HUDEP-2 (cell line): ENCODE results near the gene ADTRP.

Experiments used
- DNase-seq, 76 experiments: peaks; one replicate each; lab custom pipeline; 2025; ENCODE audit not compliant: unreplicated experiment in 76 of 76; lab: John Stamatoyannopoulos, UW

Gene ADTRP

DNA sequence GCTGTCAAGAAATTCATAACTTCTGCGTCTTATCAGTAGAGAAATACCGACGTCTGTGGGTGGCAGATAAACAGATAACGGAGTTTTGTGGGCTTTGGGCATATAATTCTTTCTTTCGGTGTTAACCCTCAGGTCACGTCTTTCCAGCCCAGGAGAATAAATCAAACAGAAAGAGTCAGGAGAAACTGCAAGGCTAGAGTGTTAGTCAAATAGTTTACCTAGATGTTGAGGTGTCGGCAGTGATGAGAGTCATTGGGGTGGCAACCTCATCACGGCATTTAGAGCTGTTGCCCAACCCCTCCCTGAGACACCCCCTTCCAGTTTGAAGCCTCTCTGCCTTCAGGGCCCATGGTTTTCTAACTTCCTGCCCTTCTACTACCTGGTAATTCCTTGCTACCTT, 49.5 kb downstream of the ADTRP start:
- DNase-seq, result peak in 4 of 76 experiments; percentile 2 to 17 (median 12)

DNA sequence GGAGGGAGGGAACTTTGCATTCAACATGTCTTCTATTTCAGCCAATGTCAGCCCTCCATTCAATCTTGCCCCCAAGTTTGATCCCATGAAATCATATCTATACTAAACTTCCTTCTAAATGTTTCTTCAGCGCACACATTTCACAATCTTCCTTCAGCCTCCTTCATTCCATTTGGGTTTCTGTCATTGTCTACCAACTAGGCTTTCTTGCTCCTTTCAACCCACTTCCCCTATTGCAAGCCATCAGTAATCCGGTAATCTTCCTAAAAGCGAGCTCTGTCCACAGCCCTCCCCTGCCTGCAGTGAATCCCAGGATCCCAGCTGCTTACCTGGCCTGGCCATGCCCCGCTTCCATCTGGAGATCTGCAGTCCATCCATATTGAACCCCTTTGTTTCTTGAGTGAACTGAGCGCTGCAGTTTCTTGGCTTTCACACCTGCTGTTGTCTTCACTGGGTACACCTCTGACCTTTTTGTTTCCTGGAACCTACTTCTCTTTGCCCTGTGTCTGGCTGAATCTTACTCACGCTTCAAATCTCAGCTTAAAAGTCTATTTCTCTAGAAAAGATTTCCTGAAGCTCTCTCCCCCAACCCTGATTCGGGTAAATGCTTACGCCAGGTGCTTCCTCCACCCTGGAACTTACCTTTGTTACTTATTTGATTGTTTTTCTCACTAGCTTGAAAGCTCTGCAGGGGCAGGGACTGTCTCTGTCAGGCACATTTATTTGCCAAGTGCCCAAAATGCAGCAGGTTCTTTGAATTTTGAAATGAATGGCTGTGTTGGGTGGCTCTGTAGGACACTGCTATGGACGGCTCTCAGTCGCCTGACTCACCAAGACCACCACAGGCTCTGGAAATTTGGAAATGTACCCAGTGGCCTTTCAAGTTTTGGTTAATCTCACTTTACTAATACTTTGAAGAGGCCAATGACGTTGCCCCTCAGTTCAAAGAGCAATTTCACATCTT, 50.3 kb downstream of the ADTRP start:
- no peak for DNase-seq

DNA sequence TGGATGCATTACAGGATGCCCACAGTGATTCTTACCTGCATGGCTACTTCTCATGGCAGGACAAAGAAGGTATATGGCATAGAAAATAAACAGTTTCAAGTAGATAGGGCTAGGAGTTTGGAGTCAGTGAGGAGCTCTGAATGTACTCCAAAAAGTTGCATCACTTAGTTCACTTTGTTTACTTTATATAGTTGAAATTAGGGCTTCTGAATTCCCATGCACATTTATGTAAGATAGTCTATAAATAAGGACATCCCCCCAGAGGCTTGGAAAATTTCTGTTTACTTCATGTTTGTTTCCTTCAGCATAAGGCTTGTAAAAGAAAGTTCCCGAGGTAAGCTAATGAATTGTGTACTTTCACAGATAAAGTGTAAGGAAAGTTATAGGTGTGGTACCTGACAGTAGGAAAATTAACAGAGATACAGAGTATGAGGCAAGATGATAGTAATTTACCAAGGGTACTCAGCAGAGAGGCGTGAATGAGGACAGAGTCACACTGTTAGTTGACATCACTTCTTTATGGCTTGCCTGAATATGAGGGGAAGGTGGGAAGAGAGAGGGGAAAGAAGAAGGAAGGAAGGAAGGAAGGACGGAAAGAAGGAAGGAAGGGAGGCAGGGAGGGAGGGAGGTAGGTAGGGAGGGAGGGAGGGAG, 51.1 kb downstream of the ADTRP start:
- no peak for DNase-seq

DNA sequence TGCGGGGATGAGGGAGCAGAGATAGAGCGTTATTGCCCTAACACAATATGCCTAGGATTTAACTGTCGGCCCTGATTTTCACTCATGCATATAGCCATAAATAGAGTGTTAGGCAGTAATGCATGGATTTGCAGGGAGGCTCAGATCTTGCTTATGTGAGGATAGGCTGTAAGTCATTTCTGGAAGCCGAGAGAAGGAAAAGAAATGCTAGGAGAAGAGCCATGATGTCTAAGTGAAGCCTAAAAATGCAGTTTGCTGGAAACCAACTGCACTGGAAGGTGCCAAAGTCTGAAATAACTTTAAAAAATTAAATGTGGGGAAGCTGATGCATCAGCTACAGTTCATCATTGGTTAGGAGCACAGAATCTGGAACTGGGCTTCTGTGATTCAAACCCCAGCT, 54.3 kb downstream of the ADTRP start:
- no peak for DNase-seq

DNA sequence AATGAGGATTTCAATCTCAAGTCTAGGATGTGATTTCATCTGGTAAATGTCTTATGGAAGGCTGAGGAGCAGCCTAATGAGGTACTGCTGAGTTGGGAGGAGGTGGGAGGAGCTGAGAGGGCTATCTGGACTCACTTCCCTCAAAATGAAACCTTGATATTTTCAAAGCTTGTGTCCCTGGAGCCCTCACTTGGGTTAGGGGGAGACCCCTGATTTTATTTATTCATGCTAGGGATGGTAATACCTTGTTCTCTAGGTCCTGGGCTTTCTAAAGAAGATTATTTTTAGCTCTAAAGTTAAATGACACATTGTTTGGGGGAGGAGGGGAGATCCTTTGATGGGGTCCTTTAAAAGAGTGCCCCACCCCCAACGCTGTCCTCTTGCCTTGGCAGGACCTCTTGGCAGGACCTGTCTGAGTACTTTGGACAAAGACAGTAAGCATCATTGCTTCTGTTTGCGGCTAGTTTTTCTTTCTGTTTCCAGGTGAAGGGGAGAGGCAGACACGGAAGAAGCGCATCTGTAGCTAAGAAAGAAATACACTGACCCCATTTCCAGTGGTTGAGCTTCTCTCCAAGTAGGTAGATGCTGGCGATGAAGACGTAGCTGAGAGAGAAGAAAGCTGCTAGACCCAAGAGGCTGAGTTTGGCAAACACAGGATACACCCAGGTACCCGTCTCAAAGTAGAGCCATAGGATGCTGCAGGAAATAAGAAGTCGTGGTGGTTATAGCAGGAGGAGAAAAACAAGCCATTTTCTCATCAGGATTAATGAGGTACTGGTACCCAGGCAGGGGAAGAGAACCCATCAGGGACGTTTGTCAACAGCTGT, 55.6 kb downstream of the ADTRP start:
- no peak for DNase-seq

DNA sequence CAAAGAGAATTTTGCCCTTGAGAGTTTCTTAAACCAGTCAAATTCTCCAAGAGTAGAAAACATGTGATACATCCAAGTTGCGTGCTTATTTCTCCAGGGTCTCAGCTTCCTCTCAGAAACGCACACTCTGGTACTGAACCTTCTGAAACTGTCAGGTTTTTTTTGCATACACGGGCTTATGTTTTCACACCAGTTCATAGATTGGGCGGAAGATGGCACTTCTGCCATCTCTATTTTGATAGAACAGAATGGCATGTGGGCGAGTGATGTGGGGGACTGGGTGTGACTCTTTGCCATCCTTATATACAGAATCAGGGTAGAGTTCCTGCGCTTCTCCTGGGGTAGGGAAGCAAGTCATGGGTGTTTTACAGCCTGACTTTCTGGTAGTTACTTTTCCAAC, 56.4 kb downstream of the ADTRP start:
- DNase-seq, result no peak

DNA sequence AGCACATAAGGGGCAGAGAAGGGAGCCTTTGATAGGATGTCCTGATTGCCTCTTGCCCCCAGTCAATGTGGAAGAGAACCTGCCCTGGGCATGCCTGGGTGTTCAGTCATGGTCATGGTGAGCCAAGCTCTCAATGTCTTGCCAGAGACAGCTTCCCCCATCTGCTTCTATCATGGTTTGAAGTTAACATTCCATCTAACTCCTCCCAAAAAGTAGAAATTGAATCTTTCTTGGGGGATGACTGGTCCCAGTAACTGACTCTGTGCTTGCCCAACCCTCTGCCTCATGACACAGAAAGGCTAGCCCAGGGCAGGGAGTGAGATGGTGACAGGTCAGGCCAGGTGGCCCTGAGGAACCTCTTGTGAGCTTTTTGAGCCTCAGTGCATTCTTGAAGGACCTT, 60.1 kb downstream of the ADTRP start:
- no peak for DNase-seq

DNA sequence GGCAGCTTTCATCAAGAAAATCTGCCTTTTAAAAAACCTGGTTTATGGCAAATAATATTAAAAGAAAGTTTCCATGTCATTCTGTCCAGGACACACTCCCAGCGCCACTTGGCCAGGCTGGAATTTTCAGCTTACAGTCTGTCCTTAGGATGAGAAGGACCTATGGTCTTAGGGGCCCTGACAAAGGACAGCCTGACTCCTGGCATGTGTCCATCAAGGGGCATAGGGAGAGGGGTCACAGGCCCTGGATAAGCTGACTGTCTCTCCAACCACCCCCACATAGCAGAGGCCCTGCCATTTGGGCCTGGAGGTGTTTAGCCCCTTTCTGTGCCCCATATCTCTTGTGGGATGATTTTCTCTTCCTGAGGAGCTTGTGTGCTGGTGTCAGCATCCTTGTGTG, 60.6 kb downstream of the ADTRP start:
- DNase-seq, result no peak

DNA sequence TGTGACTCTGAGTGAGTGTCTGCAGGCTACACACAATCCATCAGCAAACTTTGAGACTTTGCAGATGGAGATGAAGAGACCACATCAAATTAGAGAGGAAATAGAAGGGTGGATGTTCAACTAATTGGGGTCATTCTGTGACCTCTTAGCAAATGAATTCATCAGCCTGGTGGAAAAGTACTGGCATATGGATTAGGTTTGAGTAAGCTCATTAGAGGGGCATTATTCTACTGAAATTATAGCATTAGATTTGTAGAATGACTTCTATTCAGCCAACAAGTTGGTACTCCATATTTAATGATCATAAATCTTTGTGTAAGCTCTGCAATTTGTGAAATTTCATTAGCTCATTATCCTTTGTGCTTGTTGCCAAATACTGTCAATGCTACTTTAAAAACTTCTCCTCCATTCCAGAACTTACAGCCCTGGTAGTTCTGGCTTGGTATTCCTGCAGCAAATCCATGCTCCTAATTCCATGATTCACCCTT, 63.8 kb downstream of the ADTRP start:
- DNase-seq, result no peak

DNA sequence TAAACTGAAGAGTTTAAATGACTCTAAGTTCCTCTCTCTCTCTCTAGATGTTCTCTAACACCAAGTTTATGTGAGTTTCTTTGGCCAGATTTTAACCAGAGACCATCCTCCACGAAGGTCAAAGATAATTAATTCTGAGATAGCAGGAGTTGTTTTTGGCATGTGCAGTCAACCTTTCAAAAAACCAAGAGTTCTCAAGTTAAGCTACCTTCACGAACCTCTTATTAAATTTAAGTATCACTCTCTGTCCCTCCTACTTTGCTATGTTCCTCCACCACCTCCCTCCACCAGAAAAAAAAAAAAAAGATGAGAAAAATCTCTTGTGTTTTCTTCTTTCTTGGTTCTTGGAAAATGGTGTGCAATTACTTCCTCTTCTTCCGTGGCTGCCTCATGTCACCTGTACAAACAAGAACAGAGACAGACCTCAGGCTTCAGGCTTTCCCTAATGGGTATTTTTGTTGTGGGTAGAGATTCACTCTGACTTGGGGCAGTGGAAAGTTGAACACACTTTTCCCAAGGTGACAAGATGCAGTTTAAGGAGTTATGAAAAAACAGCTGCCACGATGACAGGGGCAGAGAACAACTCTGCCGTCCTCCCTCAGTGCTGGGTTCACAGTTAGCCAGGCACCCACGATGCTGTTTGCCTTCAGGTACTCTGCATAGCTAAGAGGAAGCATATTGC, 64.3 kb downstream of the ADTRP start:
- no peak for DNase-seq

DNA sequence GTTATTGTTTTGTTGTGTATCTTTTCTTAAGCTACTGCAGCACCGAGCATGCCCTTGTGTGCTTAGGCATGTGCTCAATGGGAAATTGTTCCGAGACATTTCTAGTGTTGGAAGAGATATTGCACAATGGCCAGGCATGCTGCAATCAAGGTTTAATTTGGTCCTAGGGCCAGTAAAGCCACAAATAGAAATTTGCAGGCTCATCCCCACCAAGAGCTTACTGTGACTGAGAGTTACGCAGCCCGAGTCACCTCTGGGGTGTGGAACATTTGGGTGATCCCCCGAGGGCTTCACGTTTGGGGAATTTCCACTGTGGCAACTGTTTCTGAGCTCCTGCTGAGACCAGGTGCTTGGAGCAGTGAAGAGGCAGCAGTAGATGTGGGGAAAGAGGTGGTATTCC, 65.8 kb downstream of the ADTRP start:
- no peak for DNase-seq

DNA sequence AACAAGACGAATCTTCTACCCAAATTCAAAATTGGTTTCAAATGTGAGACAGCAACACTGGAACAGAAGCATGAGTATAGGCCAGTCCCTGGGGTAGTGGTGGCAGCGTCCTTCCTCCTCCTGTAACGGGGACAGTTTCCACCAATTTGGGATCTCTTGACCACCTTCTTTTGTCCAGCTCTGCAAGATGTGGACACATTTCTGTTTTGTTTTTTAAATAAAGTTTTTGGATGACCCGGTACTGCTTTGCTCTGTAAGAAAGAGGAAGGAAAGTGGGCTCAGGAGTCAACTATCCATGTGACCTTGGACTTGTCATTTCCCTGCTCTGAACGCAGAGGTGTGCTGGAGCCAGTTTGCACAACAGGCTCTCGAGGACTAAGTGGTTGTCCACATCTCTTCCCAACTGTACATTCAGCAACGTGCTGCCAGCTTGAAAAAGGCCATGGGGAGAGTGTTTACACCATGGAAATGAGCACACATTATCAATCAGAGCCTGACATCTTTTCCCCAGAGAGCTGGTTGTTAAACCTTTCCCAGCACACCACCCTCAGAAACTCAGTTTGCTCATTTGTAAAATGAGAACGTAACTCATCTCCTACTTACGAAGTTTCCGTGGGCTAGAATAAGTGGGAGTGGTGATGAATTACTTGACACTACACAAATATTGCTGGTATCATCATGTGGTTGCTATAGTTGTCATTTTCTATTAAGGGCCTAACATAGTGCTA, 66.5 kb downstream of the ADTRP start:
- DNase-seq, result no peak

DNA sequence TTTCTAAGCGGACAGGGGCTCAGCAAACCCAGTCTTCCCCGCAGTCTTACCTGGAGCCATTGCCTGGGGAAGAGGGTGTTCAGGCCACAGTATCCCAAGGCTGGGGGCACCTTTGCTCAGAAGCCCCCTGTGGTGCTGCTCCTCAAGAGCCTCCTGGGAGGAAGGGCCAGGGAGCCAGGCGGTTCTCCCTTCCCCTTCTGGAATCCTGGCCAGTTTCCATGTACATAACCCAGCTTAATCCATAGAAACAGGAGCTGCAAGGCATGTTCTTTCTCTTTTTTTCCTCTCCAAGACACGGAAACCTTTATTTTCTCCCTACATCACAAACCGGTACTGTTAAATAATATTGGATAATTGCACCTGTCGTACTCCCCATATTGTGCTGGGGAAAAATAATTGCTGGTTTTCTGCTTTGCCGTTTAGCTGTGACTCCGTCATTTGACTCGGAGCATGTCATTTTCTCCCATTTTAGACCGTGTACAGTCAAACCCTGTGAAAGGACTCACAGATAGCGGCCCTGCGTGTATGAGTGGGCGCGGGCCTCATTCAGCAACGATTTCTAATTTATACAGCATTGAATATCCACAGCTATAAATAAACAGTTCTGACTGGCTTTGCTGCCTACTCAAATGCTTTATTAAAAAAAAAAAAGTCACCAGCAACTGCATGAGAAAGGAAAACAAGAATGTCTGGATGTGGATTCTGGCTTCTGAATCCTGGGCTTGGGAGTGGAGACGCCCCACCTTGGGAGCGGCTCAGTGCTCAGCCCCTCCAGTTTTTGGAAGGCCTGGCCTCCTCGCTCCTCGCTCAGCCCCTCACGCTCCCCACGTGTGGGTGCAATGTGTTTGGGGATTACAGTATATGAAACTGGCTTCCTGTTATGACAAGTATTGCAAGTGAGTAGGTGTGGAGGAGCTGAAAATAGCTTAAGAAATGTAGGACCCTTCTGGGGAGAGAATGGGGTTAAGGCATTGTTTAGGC, 67.3 kb downstream of the ADTRP start:
- DNase-seq, result no peak

DNA sequence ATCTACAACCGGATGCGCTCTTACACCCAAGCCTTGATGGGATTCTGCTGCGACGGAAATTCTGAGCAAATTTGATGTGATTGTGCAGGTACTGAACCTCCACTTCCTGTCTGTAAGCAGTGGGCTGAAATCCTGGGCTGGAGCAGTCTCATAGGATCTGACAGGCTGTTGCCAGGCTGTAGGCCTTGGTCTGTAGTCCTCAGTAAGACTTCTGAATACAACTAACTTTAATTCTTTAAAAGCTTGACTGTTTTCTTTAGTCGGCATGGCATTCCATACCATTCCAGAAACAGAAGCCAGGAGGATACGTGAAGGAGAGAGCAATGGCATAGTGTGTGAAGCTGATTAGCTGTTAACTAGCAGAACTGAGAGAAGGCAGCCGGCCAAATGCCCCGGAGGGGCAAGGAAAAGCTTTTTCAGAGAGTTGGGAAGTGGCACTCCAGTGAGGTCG, 68.3 kb downstream of the ADTRP start:
- DNase-seq, result no peak

DNA sequence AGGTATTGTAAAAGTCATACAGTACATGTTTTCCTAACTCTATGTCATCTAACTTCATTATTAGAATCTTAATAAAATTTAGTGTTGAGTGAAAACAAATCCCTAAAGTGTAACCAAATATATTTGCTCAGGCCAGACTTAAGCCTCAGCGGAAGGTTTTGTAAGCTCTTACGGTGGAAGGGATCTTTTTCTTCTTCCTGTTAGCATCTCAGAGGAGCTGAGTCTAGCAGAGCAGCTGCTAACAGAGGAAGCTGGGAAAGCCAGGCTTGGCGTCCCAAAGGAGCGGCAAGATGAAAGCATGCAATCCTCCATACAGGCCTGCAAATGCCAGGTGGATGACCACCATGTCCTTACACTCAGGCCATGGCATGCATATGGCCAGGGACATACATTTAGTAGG, 72.4 kb downstream of the ADTRP start:
- no peak for DNase-seq

DNA sequence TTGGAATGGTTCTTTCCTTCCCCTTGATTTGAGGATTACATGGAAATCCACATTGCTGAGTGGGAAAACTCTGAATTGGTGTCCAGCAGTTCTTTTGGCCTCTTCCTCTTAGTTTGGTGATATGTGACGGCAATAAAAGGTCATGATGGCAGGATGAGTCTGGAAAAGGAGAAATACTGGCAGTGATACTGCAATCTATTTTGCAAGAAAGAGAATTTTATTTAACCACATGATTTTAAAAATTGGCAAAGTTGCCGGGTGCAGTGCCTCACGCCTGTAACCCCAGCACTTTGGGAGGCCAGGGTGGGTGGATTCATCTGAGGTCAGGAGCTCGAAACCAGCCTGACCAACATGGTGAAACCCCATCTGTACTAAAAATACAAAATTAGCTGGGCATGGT, 73.1 kb downstream of the ADTRP start:
- DNase-seq, result no peak

DNA sequence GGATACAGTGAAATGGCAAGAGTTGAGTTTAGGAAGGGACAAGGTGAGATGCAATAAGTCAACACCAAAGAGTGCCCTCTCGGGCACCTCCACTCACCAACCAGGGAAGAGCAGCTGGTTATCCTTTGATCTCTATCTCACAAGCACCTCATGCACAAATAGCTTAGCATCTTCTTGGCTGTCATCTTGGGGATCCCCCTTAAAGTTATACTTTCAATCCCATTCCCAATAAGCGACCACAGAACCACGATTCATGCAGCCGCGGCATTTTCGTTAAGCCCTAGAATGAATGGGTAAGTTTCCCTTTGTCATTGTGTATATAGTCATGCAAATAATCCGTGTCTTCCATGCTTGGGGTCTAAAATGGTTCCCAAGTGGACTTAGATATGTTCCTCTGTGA, 73.5 kb downstream of the ADTRP start:
- DNase-seq, result no peak

DNA sequence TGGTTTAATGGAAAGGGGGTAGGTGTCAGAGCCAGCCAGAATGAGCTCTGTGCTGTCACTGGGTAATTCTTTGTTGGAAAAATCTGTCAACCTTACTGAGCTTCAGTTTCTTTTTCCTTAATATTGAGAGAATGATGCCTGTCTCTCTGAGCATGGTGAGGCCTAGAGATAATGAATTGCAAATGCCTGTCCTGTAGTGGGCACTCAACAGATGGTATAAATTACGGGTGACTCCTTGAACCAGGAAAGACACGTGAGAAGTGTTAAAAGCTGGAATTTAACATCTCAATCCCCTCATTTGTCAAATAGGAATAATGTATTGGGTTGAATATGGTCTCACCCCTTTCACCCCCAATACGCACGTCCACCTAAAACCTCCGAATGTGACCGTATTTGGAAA, 74.9 kb downstream of the ADTRP start:
- DNase-seq, result no peak
